A673 (cell line): Measurements from ENCODE around the gene YIF1A.

Source experiments
- CTCF ChIP-seq: fragments of 300-800, 200-600 bp; sonication (generic); conservative IDR thresholded peaks from 2 replicates; pipeline ENCODE4 v1.5.1; 2017; ENCODE audit warnings: low read depth, mild to moderate bottlenecking, antibody characterized with exemption, low read length, moderate library complexity, mixed read lengths
- EZH2 ChIP-seq: fragments of 200-600 bp; sonication (generic); IDR thresholded peaks from 2 replicates; pipeline ENCODE4 v1.6.1; 2017; ENCODE audit warnings: borderline replicate concordance, low read depth, mild to moderate bottlenecking, mixed read lengths, antibody characterized with exemption, low read length; ENCODE audit not compliant: poor library complexity, severe bottlenecking

GRCh38 chr11:66287889-66288670 lies 863 bp downstream of the YIF1A start:
- TF ChIP-seq CTCF (no peak), EZH2 (no peak)
